AG04449 (cell line): ENCODE measurements around the gene EDC4.

Experiments used
- CTCF ChIA-PET: fragments of 350-600 bp; formaldehyde crosslinking; extraction: SDS; loops from one replicate; lab custom pipeline; 2021; ENCODE audit warnings: antibody characterized with exemption; lab: Yijun Ruan, JAX
- POLR2A ChIA-PET: fragments of 400-600, 350-600 bp; formaldehyde crosslinking; extraction: SDS; loops from one replicate; lab custom pipeline; 2020; ENCODE audit warnings: antibody characterized with exemption, inconsistent platforms; lab: Yijun Ruan, JAX
- DNase-seq: peaks from one replicate; pipeline ENCODE4 v3.0.0-alpha.2; 2010; ENCODE audit warnings: low read depth, low spot score
- H3K4me3 ChIP-seq: 2 replicates; pipeline ENCODE4 v1.5.1; 2011; ENCODE audit warnings: low read depth, mild to moderate bottlenecking, control low read depth, low read length
- CTCF ChIP-seq: IDR thresholded peaks from one replicate; pipeline ENCODE4 v1.5.1; 2011; ENCODE audit warnings: mild to moderate bottlenecking, moderate library complexity, low read length, control low read depth, inconsistent platforms; ENCODE audit not compliant: insufficient read depth; ENCODE audit errors: missing control alignments

Gene EDC4

DNA sequence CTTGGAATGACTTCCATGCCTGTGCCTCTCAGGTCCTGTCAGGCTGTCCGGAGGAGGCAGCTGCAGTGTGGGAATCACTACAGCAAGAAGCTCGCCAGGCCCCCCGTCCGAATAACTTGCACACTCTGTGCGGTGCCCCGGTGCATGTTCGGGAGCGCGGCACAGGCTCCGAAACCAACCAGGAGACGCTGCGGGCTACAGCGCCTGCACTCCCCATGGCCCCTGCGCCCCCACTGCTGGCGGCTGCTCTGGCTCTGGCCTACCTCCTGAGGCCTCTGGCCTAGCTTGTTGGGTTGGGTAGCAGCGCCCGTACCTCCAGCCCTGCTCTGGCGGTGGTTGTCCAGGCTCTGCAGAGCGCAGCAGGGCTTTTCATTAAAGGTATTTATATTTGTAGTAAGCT, 13.1 kb downstream of the EDC4 start:
- no peak for DNase-seq
- H3K4me3 ChIP-seq = no peak overlapping the region
- no peak for TF ChIP-seq CTCF
- ChIA-PET CTCF (interaction anchor here (1.0 to 11.9 kb wide), 7 partner anchors 13 to 213 kb away, joined by 3 to 196 read pairs (median 4); partner anchors contain the start of genes CTRL, EDC4 and PSMB10), POLR2A (interaction anchor here (1.0 kb wide), 1 partner anchor 49 kb away, joined by 3 read pairs; no protein-coding TSS in a partner anchor)

- no peak for TF ChIP-seq CTCF
- H3K4me3 ChIP-seq = no peak overlapping the region
- CTCF ChIA-PET = interaction anchor here (1.0 to 11.9 kb wide), 7 partner anchors 13 to 214 kb away, joined by 3 to 196 read pairs (median 4); partner anchors contain the start of genes CTRL, EDC4 and PSMB10
- no peak for DNase-seq
- POLR2A ChIA-PET = interaction anchor here (1.0 kb wide), 1 partner anchor 49 kb away, joined by 3 read pairs; no protein-coding TSS in a partner anchor
Measured at GRCh38 chr16:67886387-67886786, 13.5 kb downstream of the EDC4 start.

GRCh38 chr16:67888331-67888730, 15.5 kb downstream of the EDC4 start:
- H3K4me3 ChIP-seq = no peak overlapping the region
- ChIA-PET CTCF (interaction anchor here (1.4 to 11.9 kb wide), 3 partner anchors 26 to 73 kb away, joined by 3 to 196 read pairs (median 45); partner anchors contain the start of genes CTRL and PSMB10), POLR2A (no interaction called here)
- TF ChIP-seq CTCF = no peak
- no peak for DNase-seq

DNA sequence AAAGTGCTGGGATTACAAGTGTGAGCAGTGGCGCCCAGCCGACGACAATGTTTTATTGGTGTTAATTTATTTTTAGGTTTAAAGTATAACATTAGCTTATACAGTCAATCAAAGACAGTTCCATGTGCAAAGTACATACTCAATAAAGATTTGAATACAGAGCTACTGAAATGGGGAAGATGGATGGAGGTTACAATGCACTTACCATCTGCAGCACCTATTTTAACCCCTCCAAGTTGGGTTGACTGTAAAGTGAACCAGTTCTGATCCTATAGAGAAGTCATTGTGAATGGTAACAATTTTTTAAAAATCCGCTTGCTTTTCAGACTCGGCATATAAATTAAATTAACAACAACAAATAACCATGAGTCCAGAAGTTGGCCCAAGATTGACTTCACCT, 19.5 kb downstream of the EDC4 start:
- H3K4me3 ChIP-seq = peak overlapping the region; percentile 46
- POLR2A ChIA-PET = interaction anchor here (1.0 kb wide), 1 partner anchor 8 kb away, joined by 3 read pairs; no protein-coding TSS in a partner anchor
- no peak for DNase-seq
- CTCF ChIA-PET = interaction anchor here (1.0 to 4.5 kb wide), 6 partner anchors 9 to 371 kb away, joined by 3 to 47 read pairs (median 5); partner anchors contain the start of genes C16orf86, ENKD1 and NRN1L
- no peak for TF ChIP-seq CTCF

DNA sequence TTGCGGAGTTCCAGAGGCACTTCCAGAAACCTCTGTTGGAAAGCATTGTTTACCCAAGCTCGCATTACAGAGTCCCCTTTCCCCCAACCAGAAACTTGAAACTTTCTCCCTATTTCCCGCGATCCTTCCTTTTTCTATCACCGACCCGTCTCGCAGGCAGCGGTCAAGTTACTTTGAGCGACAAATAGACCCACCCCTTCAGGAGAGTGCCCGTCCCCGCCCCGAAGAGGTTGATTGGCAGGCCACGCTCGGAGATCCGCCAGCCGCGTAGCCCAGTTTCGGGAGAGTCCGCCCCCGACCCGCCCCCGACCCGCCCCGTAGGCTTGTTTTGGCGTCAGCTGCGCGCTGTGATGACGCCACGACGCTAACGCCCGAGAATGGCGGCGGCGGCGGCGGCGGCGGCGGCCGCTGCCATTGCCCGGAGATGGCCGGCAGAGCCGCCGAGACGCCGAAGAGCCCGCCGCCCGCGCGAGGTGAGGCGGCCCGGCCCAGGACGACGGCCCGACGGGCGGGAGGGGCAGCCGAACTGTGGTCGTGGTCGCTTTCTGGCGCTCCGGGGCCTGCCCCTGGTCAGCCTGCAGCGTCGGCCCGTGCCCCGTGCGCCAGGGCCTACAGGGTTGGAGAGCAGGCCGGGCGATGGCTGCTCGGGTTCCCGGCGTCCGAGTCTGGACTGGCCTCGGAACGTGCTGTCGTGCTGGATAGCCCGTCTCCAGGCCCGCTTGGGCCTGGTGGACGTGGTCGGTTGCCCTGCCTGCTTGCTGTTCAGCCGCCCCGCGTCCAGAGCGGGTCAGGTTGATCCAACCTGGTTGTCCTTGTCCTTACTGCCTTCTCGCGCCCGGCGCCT, 20.3 kb downstream of the EDC4 start, which contains the start of gene PSKH1:
Gene PSKH1 (plus strand): TSS at position 356 of the 844 bp plus-strand sequence. CDS start 15,496 bp downstream, outside the sequence.
- POLR2A ChIA-PET = interaction anchor here (1.0 kb wide), 1 partner anchor 9 kb away, joined by 3 read pairs; no protein-coding TSS in a partner anchor
- TF ChIP-seq CTCF = no peak
- peak within 1 kb of the TSS; percentile 91 for H3K4me3 ChIP-seq
- DNase-seq = peak; percentile 44
- CTCF ChIA-PET = interaction anchor here (1.0 to 4.5 kb wide), 7 partner anchors 10 to 372 kb away, joined by 3 to 47 read pairs (median 4); partner anchors contain the start of gene NRN1L
